Mesendoderm (in vitro differentiated cells): Measurements from ENCODE around the gene USP12.

Experiments
- DNase-seq: peaks from one replicate; pipeline ENCODE4 v3.0.0; 2013
- H2AK5ac ChIP-seq: 2 replicates; pipeline ENCODE4 v1.6.1; 2013; ENCODE audit warnings: low read length, inconsistent platforms
- H2BK120ac ChIP-seq: 2 replicates; pipeline ENCODE4 v1.6.1; 2013; ENCODE audit warnings: low read depth, mild to moderate bottlenecking, low read length, moderate library complexity, mixed read lengths
- H2BK15ac ChIP-seq: replicated peaks from 2 replicates; pipeline ENCODE4 v1.6.1; 2013; ENCODE audit warnings: low read depth, mild to moderate bottlenecking, moderate library complexity
- H2BK5ac ChIP-seq: 2 replicates; pipeline ENCODE4 v1.6.1; 2013; ENCODE audit warnings: low read length, inconsistent platforms
- H3K18ac ChIP-seq: 2 replicates; pipeline ENCODE4 v1.6.1; 2013; ENCODE audit warnings: mild to moderate bottlenecking, low read length, mixed read lengths
- H3K23ac ChIP-seq: one replicate; pipeline ENCODE4 v1.6.1; 2013; ENCODE audit warnings: low read length
- H3K27ac ChIP-seq: 2 replicates; pipeline ENCODE4 v1.5.1; 2013; ENCODE audit warnings: low read depth, mild to moderate bottlenecking, inconsistent platforms, low read length, moderate library complexity
- H3K27me3 ChIP-seq: 2 replicates; pipeline ENCODE4 v1.6.1; 2013; ENCODE audit warnings: low read length, control low read depth, mild to moderate bottlenecking, inconsistent platforms; ENCODE audit not compliant: insufficient read depth, poor library complexity
- H3K36me3 ChIP-seq: 2 replicates; pipeline ENCODE4 v1.6.1; 2013; ENCODE audit warnings: low read length, inconsistent platforms; ENCODE audit not compliant: control insufficient read depth, insufficient read depth
- H3K4ac ChIP-seq: one replicate; pipeline ENCODE4 v1.6.1; 2013; ENCODE audit warnings: low read depth, mild to moderate bottlenecking, low read length, moderate library complexity
- H3K4me1 ChIP-seq: 2 replicates; pipeline ENCODE4 v1.6.1; 2013; ENCODE audit warnings: low read depth, low read length, inconsistent platforms; ENCODE audit not compliant: control insufficient read depth
- H3K4me2 ChIP-seq: 2 replicates; pipeline ENCODE4 v1.6.1; 2013; ENCODE audit warnings: low read length
- H3K4me3 ChIP-seq: 2 replicates; pipeline ENCODE4 v1.5.1; 2013; ENCODE audit warnings: mild to moderate bottlenecking, low read length
- H3K56ac ChIP-seq: one replicate; pipeline ENCODE4 v1.6.1; 2013; ENCODE audit warnings: low read length
- H3K79me1 ChIP-seq: 2 replicates; pipeline ENCODE4 v1.6.1; 2013; ENCODE audit warnings: low read length, inconsistent platforms
- H3K79me2 ChIP-seq: 2 replicates; pipeline ENCODE4 v1.6.1; 2013; ENCODE audit warnings: mild to moderate bottlenecking, low read length; ENCODE audit not compliant: control insufficient read depth, insufficient read depth
- H3K9ac ChIP-seq: 2 replicates; pipeline ENCODE4 v1.6.1; 2013; ENCODE audit warnings: low read length, inconsistent platforms
- H4K5ac ChIP-seq: one replicate; pipeline ENCODE4 v1.6.1; 2013; ENCODE audit warnings: low read length
- H4K8ac ChIP-seq: one replicate; pipeline ENCODE4 v1.6.1; 2013; ENCODE audit warnings: low read depth, mild to moderate bottlenecking, control low read depth, low read length, moderate library complexity
- WGBS: extraction: QIAGEN DNeasy Blood & Tissue Kit; methylation state at CpG from one replicate; pipeline ENCODE4 v1.1.7; 2013; ENCODE audit warnings: low lambda C conversion rate, missing lambda C conversion rate; ENCODE audit not compliant: insufficient coverage; ENCODE audit errors: extremely low coverage; 5-methylcytosine and 5-hydroxymethylcytosine counted together

USP12 gene

DNA sequence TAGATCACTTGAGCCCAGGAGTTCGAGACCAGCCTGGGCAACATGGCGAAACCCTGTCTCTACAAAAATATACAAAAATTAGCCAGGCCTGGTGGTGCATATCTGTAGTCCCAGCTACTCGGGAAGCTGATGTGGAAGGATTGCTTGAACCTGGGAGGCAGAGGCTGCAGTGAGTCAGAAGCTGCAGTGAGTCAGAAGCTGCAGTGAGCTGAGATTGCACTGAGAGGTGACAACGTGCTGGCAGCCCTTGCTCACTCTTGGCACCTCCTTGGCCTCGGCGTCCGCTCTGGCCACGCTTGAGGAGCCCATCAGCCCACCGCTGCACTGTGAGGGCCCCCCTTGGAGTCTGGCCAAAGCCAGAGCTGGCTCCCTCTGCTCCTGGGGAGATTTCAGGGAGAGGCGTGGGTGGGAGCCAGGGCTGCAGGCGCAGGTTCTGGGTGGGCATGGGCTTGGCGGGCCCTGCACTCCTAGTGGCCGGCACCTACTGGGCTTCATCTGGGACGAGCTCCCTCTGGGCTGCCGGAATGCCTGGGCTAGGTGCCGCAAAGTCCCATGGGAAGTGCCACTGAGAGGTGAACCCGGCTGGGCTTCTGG is 40.3 kb upstream of the USP12 start:
- H3K79me1 ChIP-seq: no peaks in the 10 kb centered on the region
- H2BK15ac ChIP-seq: no peak overlapping the region
- H4K5ac ChIP-seq: no peak overlapping the region
- no CpG with 5 or more reads among the region's 17 CpGs for WGBS
- H3K9ac ChIP-seq: no peak overlapping the region
- no peak overlapping the region for H3K18ac ChIP-seq
- DNase-seq: no peak
- no peak overlapping the region for H4K8ac ChIP-seq
- no peak overlapping the region for H3K27ac ChIP-seq
- H2BK5ac ChIP-seq: no peak overlapping the region
- H3K4me3 ChIP-seq: no peak overlapping the region
- no peak overlapping the region for H3K4ac ChIP-seq
- no peaks in the 10 kb centered on the region for H3K79me2 ChIP-seq
- no peak overlapping the region for H3K23ac ChIP-seq
- no peak overlapping the region for H3K4me2 ChIP-seq
- H2BK120ac ChIP-seq: no peak overlapping the region
- H3K4me1 ChIP-seq: no peaks in the 10 kb centered on the region
- no peak overlapping the region for H3K56ac ChIP-seq
- H2AK5ac ChIP-seq: no peak overlapping the region
- H3K27me3 ChIP-seq: no peaks in the 10 kb centered on the region
- no peaks in the 10 kb centered on the region for H3K36me3 ChIP-seq

DNA sequence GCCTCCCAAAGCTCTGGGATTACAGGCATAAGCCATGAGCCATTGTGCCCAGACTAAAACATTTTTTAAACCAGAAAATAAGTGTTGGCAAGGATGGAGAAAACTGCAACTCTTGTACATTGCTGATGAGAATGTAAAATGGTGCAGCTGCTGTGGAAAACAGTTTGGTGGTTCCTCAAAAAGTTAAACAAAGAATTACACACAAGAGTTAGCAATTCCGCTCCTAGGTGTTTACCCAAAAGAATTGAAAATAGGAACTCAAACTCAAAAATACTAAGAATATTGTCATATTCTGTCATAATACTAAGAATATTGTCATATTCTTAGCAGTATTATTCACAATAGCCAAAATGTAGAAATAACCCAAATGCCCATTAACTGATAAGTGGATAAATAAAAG is 39.7 kb upstream of the USP12 start:
- DNase-seq: no peak
- no CpG with 5 or more reads among the region's 1 CpG for WGBS
- H3K4ac ChIP-seq: no peak overlapping the region

DNA sequence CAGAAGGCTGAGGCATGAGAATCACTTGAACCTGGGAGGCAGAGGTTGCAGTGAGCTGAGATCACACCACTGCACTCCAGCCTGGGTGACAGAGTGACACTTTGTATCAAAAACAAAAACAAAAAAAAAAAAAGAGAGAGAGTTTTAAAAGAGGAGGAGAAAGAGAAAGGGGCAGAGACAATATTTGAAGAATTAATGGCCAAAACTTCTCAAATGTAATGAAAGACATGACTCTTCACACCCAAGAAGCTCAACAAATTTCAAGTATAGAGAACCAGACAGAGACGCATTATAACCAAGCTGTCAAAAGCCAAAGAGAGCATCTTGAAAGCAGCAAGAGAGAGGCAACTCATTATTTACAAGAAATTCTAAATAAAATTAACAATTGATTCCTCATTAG is 36.9 kb upstream of the USP12 start:
- H3K36me3 ChIP-seq: no peaks in the 10 kb centered on the region
- no peaks in the 10 kb centered on the region for H3K27me3 ChIP-seq
- H3K79me2 ChIP-seq: no peaks in the 10 kb centered on the region
- no peak overlapping the region for H3K4ac ChIP-seq
- no peak overlapping the region for H3K23ac ChIP-seq
- H4K8ac ChIP-seq: no peak overlapping the region
- DNase-seq: no peak
- no peak overlapping the region for H2AK5ac ChIP-seq
- H2BK120ac ChIP-seq: no peak overlapping the region
- no peak overlapping the region for H3K4me3 ChIP-seq
- H3K27ac ChIP-seq: no peak overlapping the region
- no peak overlapping the region for H3K9ac ChIP-seq
- H3K79me1 ChIP-seq: no peaks in the 10 kb centered on the region
- H3K56ac ChIP-seq: no peak overlapping the region
- no peak overlapping the region for H3K18ac ChIP-seq
- H3K4me1 ChIP-seq: no peaks in the 10 kb centered on the region
- WGBS: no CpG with 5 or more reads among the region's 1 CpG
- H3K4me2 ChIP-seq: no peak overlapping the region
- H4K5ac ChIP-seq: no peak overlapping the region
- H2BK15ac ChIP-seq: no peak overlapping the region
- no peak overlapping the region for H2BK5ac ChIP-seq

More for the DNA sequence above, 39.7 kb upstream of the USP12 start:
- H3K36me3 ChIP-seq: no peaks in the 10 kb centered on the region
- H2BK15ac ChIP-seq: no peak overlapping the region
- H4K8ac ChIP-seq: no peak overlapping the region
- H2AK5ac ChIP-seq: no peak overlapping the region
- H2BK5ac ChIP-seq: no peak overlapping the region
- H3K79me2 ChIP-seq: no peaks in the 10 kb centered on the region
- no peak overlapping the region for H3K23ac ChIP-seq
- H3K4me2 ChIP-seq: no peak overlapping the region
- no peak overlapping the region for H3K18ac ChIP-seq
- no peak overlapping the region for H3K9ac ChIP-seq
- H3K56ac ChIP-seq: no peak overlapping the region
- H3K27me3 ChIP-seq: no peaks in the 10 kb centered on the region
- H3K4me3 ChIP-seq: no peak overlapping the region
- no peak overlapping the region for H4K5ac ChIP-seq
- H3K4me1 ChIP-seq: no peaks in the 10 kb centered on the region
- H2BK120ac ChIP-seq: no peak overlapping the region
- H3K79me1 ChIP-seq: no peaks in the 10 kb centered on the region
- H3K27ac ChIP-seq: no peak overlapping the region

DNA sequence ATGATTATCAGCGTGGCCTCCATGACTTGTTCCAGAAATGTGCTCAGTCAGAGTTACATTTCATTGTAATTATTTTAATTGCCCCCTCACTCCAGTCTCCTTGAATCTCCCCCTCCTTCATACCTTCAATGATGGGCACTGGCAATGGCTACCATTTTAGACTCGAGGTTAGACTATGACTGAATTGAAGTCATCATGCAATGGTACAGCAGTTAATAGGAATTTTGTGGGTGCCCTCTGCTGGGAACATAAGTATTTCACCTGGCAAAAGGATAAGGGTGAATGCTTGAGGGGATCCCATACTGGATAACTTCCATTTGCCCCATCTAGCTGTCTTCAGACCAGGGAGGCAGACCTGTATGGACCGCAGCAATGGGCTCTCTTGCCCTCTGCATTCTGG is 32.2 kb upstream of the USP12 start:
- H3K18ac ChIP-seq: no peak overlapping the region
- H3K79me2 ChIP-seq: no peaks in the 10 kb centered on the region
- no peak overlapping the region for H4K8ac ChIP-seq
- H2BK15ac ChIP-seq: no peak overlapping the region
- H3K4me3 ChIP-seq: no peak overlapping the region
- no peak overlapping the region for H3K4me2 ChIP-seq
- no peaks in the 10 kb centered on the region for H3K4me1 ChIP-seq
- H2AK5ac ChIP-seq: no peak overlapping the region
- no peak overlapping the region for H4K5ac ChIP-seq
- no peak overlapping the region for H3K27ac ChIP-seq
- H3K23ac ChIP-seq: no peak overlapping the region
- no peak overlapping the region for H2BK5ac ChIP-seq
- H3K4ac ChIP-seq: no peak overlapping the region
- no peaks in the 10 kb centered on the region for H3K27me3 ChIP-seq
- H3K36me3 ChIP-seq: no peaks in the 10 kb centered on the region
- no peak overlapping the region for H3K56ac ChIP-seq
- H3K79me1 ChIP-seq: no peaks in the 10 kb centered on the region
- H2BK120ac ChIP-seq: no peak overlapping the region
- no peak for DNase-seq
- WGBS: no CpG with 5 or more reads among the region's 3 CpGs
- H3K9ac ChIP-seq: no peak overlapping the region

DNA sequence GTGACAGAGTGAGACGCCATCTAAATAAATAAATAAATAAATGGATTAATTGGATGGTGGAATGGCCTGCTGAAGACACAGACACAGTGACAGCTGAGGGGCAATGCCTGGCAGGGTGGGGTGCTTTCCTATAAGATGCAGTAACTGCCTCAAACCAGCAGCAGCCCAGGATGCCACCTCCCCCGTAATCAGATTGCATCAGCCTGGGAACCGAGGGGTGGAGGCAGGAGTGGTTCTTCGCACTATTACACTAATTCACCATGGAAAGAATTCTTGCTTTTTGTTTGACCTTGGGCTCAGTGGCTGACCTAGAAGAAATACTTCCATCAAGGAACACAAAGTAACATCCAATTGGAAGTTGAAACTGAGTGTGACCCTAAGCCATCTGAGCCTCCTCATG is 31.6 kb upstream of the USP12 start:
- no peaks in the 10 kb centered on the region for H3K79me1 ChIP-seq
- no peaks in the 10 kb centered on the region for H3K27me3 ChIP-seq
- no peaks in the 10 kb centered on the region for H3K4me1 ChIP-seq
- WGBS: no CpG with 5 or more reads among the region's 4 CpGs
- H4K5ac ChIP-seq: no peak overlapping the region
- no peak overlapping the region for H2BK15ac ChIP-seq
- DNase-seq: no peak
- no peaks in the 10 kb centered on the region for H3K79me2 ChIP-seq
- H3K4me3 ChIP-seq: no peak overlapping the region
- H3K18ac ChIP-seq: no peak overlapping the region
- H2BK5ac ChIP-seq: no peak overlapping the region
- H3K4ac ChIP-seq: no peak overlapping the region
- peak overlapping the region; percentile 25 for H3K56ac ChIP-seq
- H4K8ac ChIP-seq: no peak overlapping the region
- H2BK120ac ChIP-seq: no peak overlapping the region
- no peak overlapping the region for H3K23ac ChIP-seq
- H2AK5ac ChIP-seq: no peak overlapping the region
- H3K9ac ChIP-seq: no peak overlapping the region
- no peak overlapping the region for H3K4me2 ChIP-seq
- H3K27ac ChIP-seq: no peak overlapping the region
- no peaks in the 10 kb centered on the region for H3K36me3 ChIP-seq

DNA sequence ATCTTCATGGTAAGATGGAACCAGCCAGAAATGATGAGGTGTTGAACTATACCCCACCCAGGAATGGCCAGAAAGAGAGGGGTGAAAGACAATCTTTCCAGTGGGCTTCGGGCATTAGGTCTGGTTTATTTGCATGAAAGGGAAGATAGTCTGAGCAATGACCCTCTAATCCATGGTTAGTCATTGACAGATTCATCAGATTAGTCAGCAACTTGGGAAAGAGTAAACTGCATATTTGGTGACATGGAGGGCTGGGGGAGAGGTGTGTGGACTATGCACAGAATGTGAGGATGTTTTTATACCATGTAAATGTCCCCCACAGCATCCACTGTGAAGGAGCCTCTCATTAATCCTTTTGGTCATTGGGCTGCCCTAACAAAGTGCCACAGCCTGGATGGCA is 30.1 kb upstream of the USP12 start:
- Histone ChIP-seq H3K4me3 (no peak overlapping the region), H3K4ac (no peak overlapping the region), H3K27ac (no peak overlapping the region), H4K8ac (no peak overlapping the region), H3K4me2 (no peak overlapping the region), H3K27me3 (no peaks in the 10 kb centered on the region), H3K79me1 (no peaks in the 10 kb centered on the region), H3K79me2 (no peaks in the 10 kb centered on the region), H3K23ac (no peak overlapping the region), H3K18ac (no peak overlapping the region), H3K36me3 (no peaks in the 10 kb centered on the region), H3K56ac (no peak overlapping the region), H2BK15ac (no peak overlapping the region), H2AK5ac (no peak overlapping the region), H3K4me1 (no peaks in the 10 kb centered on the region), H2BK120ac (no peak overlapping the region), H3K9ac (no peak overlapping the region), H4K5ac (no peak overlapping the region), H2BK5ac (no peak overlapping the region)
- no peak for DNase-seq
- no CpG with 5 or more reads among the region's 1 CpG for WGBS
